Neural cell (in vitro differentiated cells): ENCODE data around the gene RBMS2. TPM values are rescaled to one million over a fixed set of nuclear protein-coding genes. Genes with fewer than 3 reads are reported as not detected.

ENCODE experiments used
- H2AFZ ChIP-seq: fragments of 200-600, 300-800 bp; sonication (generic), shearing (Covaris generic); 2 replicates; pipeline ENCODE4 v1.6.0; 2014; ENCODE audit warnings: low read depth, mild to moderate bottlenecking, antibody characterized with exemption, low read length, moderate library complexity
- H3F3A ChIP-seq: fragments of 200-600 bp; shearing (Covaris generic); 2 replicates; pipeline ENCODE4 v1.6.1; 2016; ENCODE audit warnings: mild to moderate bottlenecking, moderate library complexity, mixed read lengths, antibody characterized with exemption, low read length; ENCODE audit not compliant: insufficient read depth, poor library complexity, severe bottlenecking
- H3K27ac ChIP-seq: fragments of 200-600, 300-800 bp; sonication (generic), shearing (Covaris generic); 2 replicates; pipeline ENCODE4 v1.5.1; 2014; ENCODE audit warnings: mild to moderate bottlenecking, low read length, moderate library complexity
- H3K27me3 ChIP-seq: fragments of 300-800, 200-600 bp; sonication (generic), shearing (Covaris generic); 2 replicates; pipeline ENCODE4 v1.6.0; 2014; ENCODE audit warnings: mild to moderate bottlenecking, low read depth, low read length, moderate library complexity; ENCODE audit not compliant: insufficient read depth
- H3K36me3 ChIP-seq: fragments of 300-800, 200-600 bp; sonication (generic), shearing (Covaris generic); 2 replicates; pipeline ENCODE4 v1.5.1; 2014; ENCODE audit warnings: mild to moderate bottlenecking, antibody characterized with exemption, low read length, moderate library complexity; ENCODE audit not compliant: insufficient read depth
- H3K4me2 ChIP-seq: fragments of 300-800, 200-600 bp; sonication (generic), shearing (Covaris generic); 2 replicates; pipeline ENCODE4 v1.6.0; 2014; ENCODE audit warnings: mild to moderate bottlenecking, low read length
- H3K4me3 ChIP-seq: fragments of 300-800, 200-600 bp; sonication (generic), shearing (Covaris generic); 2 replicates; pipeline ENCODE4 v1.5.1; 2014; ENCODE audit warnings: mild to moderate bottlenecking, low read length, moderate library complexity
- H3K79me2 ChIP-seq: fragments of 200-600 bp; shearing (Covaris generic); replicated peaks from 2 replicates; pipeline ENCODE4 v1.6.0; 2014; ENCODE audit warnings: mild to moderate bottlenecking, low read length, moderate library complexity; ENCODE audit not compliant: insufficient read depth
- H3K9ac ChIP-seq: fragments of 300-800, 200-600 bp; sonication (generic), shearing (Covaris generic); 2 replicates; pipeline ENCODE4 v1.6.1; 2016; ENCODE audit warnings: mild to moderate bottlenecking, low read length, mixed read lengths
- H3K9me2 ChIP-seq: fragments of 200-600 bp; shearing (Covaris generic); 2 replicates; pipeline ENCODE4 v1.6.1; 2016; ENCODE audit warnings: mild to moderate bottlenecking, low read length, mixed read lengths; ENCODE audit not compliant: insufficient read depth
- H3K9me3 ChIP-seq: fragments of 200-600, 300-800 bp; sonication (generic), shearing (Covaris generic); 2 replicates; pipeline ENCODE4 v1.6.1; 2016; ENCODE audit warnings: mild to moderate bottlenecking, mixed run types, low read length, moderate library complexity, mixed read lengths
- H4K20me1 ChIP-seq: fragments of 200-600 bp; shearing (Covaris generic); 2 replicates; pipeline ENCODE4 v1.6.1; 2016; ENCODE audit warnings: mild to moderate bottlenecking, mixed run types; ENCODE audit not compliant: insufficient read depth
- EP300 ChIP-seq: fragments of 450-650 bp; conservative IDR thresholded peaks from 2 replicates; pipeline ENCODE4 v1.6.1; 2014; ENCODE audit warnings: antibody characterized with exemption, mild to moderate bottlenecking, moderate library complexity; ENCODE audit not compliant: poor library complexity, severe bottlenecking
- EZH2 ChIP-seq: fragments of 200-600, 300-800 bp; shearing (Covaris generic), sonication (generic); IDR thresholded peaks from 2 replicates; pipeline ENCODE4 v1.6.1; 2014; ENCODE audit warnings: antibody characterized with exemption, low read length, borderline replicate concordance, mild to moderate bottlenecking; ENCODE audit not compliant: insufficient read depth, poor library complexity, severe bottlenecking
- MXI1 ChIP-seq: fragments of 450-650 bp; conservative IDR thresholded peaks from 2 replicates; pipeline ENCODE4 v1.6.1; 2014; ENCODE audit warnings: antibody characterized with exemption, mild to moderate bottlenecking; ENCODE audit not compliant: poor library complexity, severe bottlenecking
- POLR2AphosphoS5 ChIP-seq: IDR thresholded peaks from 2 replicates; pipeline ENCODE4 v1.6.1; 2012
- RAD21 ChIP-seq: fragments of 450-650 bp; conservative IDR thresholded peaks from 2 replicates; pipeline ENCODE4 v1.6.1; 2014; ENCODE audit warnings: antibody characterized with exemption, mild to moderate bottlenecking, moderate library complexity
- SMC3 ChIP-seq: fragments of 450-650 bp; conservative IDR thresholded peaks from 2 replicates; pipeline ENCODE4 v1.6.1; 2014; ENCODE audit warnings: antibody characterized with exemption, mild to moderate bottlenecking, moderate library complexity; ENCODE audit not compliant: poor library complexity
- TAF1 ChIP-seq: IDR thresholded peaks from 2 replicates; pipeline ENCODE4 v1.6.1; 2012; ENCODE audit warnings: low read depth
- polyA plus RNA-seq: library from polyadenylated mRNA; depleted of rRNA; stranded (reverse); fragments of >200 nt; gene quantifications from 2 replicates; pipeline ENCODE4 v1.2.3, GENCODE V29; 2014
- small RNA-seq, 3 experiments: library from RNA; depleted of rRNA; stranded (forward); fragments of <200 nt; gene quantifications; one replicate each; pipeline ENCODE3, GENCODE V24; 2012
- TF ChIP-seq, protein P1 (sequence below): IDR thresholded peaks from 2 replicates; pipeline ENCODE4 v1.6.1; 2012; ENCODE audit warnings: borderline replicate concordance
- TF ChIP-seq, protein P2 (sequence below): fragments of 450-650 bp; IDR thresholded peaks from 2 replicates; pipeline ENCODE4 v1.5.1; 2014; ENCODE audit warnings: antibody characterized with exemption, mild to moderate bottlenecking, moderate library complexity; ENCODE audit not compliant: poor library complexity, severe bottlenecking

Gene RBMS2
- polyA plus RNA-seq, 1 donor from 2014 or later = 2.4 TPM

DNA sequence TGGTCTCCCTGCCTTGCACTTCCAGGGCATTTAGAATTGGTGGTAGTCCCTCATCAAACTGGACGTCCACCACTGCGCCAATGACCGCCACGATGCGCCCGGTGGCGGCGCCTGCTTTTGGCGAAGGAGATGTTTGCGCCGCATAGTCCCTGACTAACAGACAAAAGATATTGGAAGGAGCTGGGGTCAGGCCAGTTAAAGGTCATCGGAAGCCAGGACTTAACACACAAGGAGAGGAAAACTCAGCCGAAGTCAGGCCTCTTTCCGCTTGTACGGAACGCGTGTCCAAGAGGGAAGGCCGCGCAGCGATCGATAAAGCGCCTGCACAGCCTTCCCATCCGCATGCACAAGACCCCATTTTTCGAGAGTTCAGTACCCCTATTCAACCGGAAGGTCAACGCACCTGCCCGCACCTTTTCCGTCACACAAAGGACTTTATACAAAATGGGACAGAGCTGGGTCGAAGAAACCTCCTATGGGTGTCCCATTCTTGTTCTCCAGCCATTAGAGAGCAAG lies 123.6 kb downstream of the RBMS2 start:
- Histone ChIP-seq H3K4me2 (peak overlapping the region; percentile 99), H3K36me3 (peaks cover 13% of the 10 kb centered on the region), H3F3A (no peaks in the 10 kb centered on the region), H3K27ac (peak overlapping the region; percentile 98), H3K9ac (peak overlapping the region; percentile 99), H3K9me3 (no peaks in the 10 kb centered on the region), H3K9me2 (no peaks in the 10 kb centered on the region), H4K20me1 (no peaks in the 10 kb centered on the region), H3K4me3 (peak overlapping the region; percentile 90), H3K79me2 (peaks cover 36% of the 10 kb centered on the region), H3K27me3 (no peaks in the 10 kb centered on the region), H2AFZ (peak overlapping the region; percentile 90)
- TF ChIP-seq POLR2AphosphoS5 (no peak), EZH2 (no peak), TAF1 (no peak), SMC3 (no peak), RAD21 (no peak), MXI1 (no peak), EP300 (no peak)
- TF ChIP-seq, protein P1, sequence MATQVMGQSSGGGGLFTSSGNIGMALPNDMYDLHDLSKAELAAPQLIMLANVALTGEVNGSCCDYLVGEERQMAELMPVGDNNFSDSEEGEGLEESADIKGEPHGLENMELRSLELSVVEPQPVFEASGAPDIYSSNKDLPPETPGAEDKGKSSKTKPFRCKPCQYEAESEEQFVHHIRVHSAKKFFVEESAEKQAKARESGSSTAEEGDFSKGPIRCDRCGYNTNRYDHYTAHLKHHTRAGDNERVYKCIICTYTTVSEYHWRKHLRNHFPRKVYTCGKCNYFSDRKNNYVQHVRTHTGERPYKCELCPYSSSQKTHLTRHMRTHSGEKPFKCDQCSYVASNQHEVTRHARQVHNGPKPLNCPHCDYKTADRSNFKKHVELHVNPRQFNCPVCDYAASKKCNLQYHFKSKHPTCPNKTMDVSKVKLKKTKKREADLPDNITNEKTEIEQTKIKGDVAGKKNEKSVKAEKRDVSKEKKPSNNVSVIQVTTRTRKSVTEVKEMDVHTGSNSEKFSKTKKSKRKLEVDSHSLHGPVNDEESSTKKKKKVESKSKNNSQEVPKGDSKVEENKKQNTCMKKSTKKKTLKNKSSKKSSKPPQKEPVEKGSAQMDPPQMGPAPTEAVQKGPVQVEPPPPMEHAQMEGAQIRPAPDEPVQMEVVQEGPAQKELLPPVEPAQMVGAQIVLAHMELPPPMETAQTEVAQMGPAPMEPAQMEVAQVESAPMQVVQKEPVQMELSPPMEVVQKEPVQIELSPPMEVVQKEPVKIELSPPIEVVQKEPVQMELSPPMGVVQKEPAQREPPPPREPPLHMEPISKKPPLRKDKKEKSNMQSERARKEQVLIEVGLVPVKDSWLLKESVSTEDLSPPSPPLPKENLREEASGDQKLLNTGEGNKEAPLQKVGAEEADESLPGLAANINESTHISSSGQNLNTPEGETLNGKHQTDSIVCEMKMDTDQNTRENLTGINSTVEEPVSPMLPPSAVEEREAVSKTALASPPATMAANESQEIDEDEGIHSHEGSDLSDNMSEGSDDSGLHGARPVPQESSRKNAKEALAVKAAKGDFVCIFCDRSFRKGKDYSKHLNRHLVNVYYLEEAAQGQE = no peak
- TF ChIP-seq, protein P2, sequence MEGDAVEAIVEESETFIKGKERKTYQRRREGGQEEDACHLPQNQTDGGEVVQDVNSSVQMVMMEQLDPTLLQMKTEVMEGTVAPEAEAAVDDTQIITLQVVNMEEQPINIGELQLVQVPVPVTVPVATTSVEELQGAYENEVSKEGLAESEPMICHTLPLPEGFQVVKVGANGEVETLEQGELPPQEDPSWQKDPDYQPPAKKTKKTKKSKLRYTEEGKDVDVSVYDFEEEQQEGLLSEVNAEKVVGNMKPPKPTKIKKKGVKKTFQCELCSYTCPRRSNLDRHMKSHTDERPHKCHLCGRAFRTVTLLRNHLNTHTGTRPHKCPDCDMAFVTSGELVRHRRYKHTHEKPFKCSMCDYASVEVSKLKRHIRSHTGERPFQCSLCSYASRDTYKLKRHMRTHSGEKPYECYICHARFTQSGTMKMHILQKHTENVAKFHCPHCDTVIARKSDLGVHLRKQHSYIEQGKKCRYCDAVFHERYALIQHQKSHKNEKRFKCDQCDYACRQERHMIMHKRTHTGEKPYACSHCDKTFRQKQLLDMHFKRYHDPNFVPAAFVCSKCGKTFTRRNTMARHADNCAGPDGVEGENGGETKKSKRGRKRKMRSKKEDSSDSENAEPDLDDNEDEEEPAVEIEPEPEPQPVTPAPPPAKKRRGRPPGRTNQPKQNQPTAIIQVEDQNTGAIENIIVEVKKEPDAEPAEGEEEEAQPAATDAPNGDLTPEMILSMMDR = no peak

Small RNA genes within 50 kb of the gene (small RNA-seq; reads per million reads assigned to genes)
- gene RNU6-343P (0 to 0.16 (median 0) reads per million in 3 experiments), gene SNORD59A (1,630 to 2,041 (median 2,002) reads per million in 3 experiments)

Other genes with a start within 250 kb of the RBMS2 start
- gene CS, start 221.5 kb upstream of the RBMS2 start, polyA plus RNA-seq = 65.7 and 101 TPM in 2 replicates
- gene CNPY2, start 205.8 kb upstream of the RBMS2 start, polyA plus RNA-seq = 169 and 175 TPM in 2 replicates
- gene PAN2, start 187.8 kb upstream of the RBMS2 start, polyA plus RNA-seq = 63.0 and 80.1 TPM in 2 replicates
- gene IL23A, start 182.9 kb upstream of the RBMS2 start, polyA plus RNA-seq = 0.31 TPM in 1 of 2 replicates, not detected in the other
- gene STAT2, start 161.7 kb upstream of the RBMS2 start, polyA plus RNA-seq = 88.2 and 99.3 TPM in 2 replicates
- gene APOF, start 159.0 kb upstream of the RBMS2 start, polyA plus RNA-seq = not detected in 2 replicates
- gene TIMELESS, start 72.4 kb upstream of the RBMS2 start, polyA plus RNA-seq = 2.5 and 4.4 TPM in 2 replicates
- gene MIP, start 67.2 kb upstream of the RBMS2 start, polyA plus RNA-seq = not detected in 2 replicates
- 1.8 and 2.1 TPM in 2 replicates for gene SPRYD4, start 53.2 kb upstream of the RBMS2 start, polyA plus RNA-seq
- 7.4 and 10.5 TPM in 2 replicates for gene GLS2, start 33.7 kb upstream of the RBMS2 start, polyA plus RNA-seq
- 11.6 and 13.8 TPM in 2 replicates for gene BAZ2A, start 108.5 kb downstream of the RBMS2 start, polyA plus RNA-seq
- 559 and 611 TPM in 2 replicates for gene ATP5F1B, start 124.2 kb downstream of the RBMS2 start, polyA plus RNA-seq
- 104 and 109 TPM in 2 replicates for gene PTGES3, start 166.5 kb downstream of the RBMS2 start, polyA plus RNA-seq
- 1,595 and 1,797 TPM in 2 replicates for gene NACA, start 203.5 kb downstream of the RBMS2 start, polyA plus RNA-seq
- 36.1 and 41.5 TPM in 2 replicates for gene PRIM1, start 230.5 kb downstream of the RBMS2 start, polyA plus RNA-seq
- 4.3 and 4.6 TPM in 2 replicates for gene HSD17B6, start 241.5 kb downstream of the RBMS2 start, polyA plus RNA-seq